ENCODE data around the gene SMURF1.

DNA sequence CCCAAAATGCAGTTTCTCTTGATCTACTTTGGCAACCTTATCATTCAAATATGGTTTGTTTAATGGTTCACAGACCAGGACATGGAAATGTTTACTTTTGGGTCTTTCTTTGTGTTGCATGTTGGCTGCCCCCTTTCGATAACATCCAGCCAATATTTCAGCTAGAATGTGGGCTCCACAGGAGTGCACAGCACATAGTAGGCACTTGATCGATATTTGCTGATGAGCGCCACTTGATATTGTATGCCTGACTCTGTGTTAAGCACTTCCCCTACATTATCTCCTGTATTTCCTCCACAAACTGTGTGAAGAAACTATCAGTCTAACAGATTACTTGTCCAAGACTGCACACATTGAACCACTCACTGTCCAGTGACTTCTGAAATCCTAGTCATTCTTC lies 60.2 kb downstream of the SMURF1 start:
- TF ChIP-seq CTCF (conservative IDR thresholded peaks at IDR 0.05 in 1 of 2, IDR thresholded peaks at IDR 0.05 in 1 of 2; ENCODE audit: extremely low read depth in 1 of 2, insufficient read depth in 1 of 2, low read depth in 1 of 2, low read length in 2 of 2) (no peak), EZH2 (IDR thresholded peaks at IDR 0.05; ENCODE audit: borderline replicate concordance, low read length) (no peak)

Measured in mammary epithelial cell (primary cell).